ENCODE data around the gene ZCCHC8.
"Not testable (repeated sequence)": the region's sequence is repeated elsewhere in the genome, so short reads cannot be mapped to it uniquely, and the experiment has no call there.

The ZCCHC8 gene

DNA sequence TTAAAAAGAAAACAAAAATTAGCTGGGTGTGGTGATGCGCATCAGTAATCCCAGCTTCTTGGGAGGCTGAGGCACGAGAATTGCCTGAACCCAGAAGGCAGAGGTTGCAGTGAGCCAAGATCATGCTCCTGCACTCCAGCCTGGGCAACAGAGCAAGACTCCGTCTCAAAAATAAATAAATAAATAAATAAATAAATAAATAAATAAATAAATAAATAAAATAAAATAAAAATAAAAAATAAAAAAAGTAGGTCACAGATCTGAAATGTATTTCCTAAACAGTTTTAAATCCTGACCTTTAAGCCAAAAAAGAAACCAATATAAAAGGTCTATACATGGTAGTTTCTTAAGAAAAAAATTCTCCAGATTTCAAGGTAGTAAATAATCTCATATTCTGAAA lies 12.3 kb upstream of the ZCCHC8 start:
- in situ Hi-C loops (cut with MboI; ENCODE audit: low sequenced_read_pairs), result not testable (repeated sequence)

DNA sequence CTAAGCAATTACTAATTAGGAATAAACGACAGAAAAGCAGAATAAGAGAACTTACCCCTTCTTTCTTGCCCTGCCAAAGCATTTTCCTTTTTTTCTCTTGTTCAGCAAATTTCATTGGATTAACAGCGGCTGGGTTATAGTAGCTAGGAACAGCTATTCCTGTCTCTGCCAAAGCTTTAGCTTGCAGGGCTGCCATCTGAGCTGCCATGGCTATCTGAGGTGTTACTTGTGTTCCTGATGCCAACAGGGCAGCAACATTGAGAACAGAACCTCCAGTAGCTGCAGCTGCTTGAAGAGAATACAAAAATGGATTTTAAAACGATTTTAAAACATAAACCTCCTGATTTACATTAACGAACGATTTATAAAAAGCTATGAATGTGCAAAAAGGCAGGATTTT lies 7.4 kb upstream of the ZCCHC8 start:
- in situ Hi-C loops (cut with MboI; ENCODE audit: low sequenced_read_pairs), result no loop called here

DNA sequence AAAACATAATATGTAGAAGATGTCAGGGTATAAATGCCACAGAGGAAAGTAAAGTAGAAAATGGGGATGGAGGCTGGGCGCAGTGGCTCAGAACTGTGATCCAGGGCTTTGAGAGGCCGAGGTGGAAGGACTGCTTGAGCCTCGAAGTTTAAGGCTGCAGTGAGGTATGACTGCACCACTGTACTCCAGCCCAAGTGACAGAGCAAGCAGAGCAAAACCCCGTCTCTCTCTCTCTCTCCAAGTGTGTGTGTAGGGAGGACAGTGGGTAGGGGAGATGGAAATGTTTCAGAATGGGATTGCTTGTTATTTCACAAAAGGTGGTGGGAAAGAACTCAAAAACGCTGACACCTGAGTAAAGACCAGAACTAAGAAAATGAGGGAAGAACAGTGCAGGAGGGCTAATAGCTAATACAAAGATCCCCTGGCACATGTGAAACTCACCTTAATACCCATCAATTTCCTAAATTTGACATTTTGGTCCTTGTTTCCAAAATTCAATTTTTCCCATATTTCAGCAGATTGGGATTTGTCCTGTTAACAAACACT lies 5.7 kb upstream of the ZCCHC8 start:
- in situ Hi-C loops (cut with MboI; ENCODE audit: low sequenced_read_pairs), result no loop called here

DNA sequence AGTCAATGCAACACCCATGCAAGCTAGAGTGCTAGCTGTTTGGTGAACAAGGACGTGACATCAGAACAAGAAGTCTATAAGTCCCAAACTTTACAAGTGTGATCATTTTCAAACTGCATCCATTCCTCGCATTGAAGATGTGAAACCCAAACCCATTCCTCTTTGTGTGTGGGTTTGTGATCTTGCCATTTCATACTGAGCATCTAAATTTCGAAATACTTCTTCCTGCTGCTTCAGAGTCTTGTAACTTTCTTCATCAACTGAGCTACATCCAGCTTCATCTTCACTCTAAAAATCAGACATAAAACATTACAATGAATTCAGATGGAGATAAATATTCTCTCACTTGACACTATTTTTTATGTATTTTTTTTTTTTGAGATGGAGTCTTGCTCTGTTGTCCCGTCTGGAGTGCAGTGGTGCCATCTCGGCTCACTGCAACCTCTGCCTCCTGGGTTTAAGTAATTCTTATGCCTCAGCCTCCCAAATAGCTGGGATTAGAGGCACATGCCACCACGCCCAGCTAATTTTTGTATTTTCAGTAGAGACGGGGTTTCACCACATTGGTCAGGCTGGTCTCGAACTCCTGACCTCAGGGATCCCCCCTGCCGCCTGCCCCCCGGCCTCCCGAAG lies 4.8 kb upstream of the ZCCHC8 start:
- in situ Hi-C loops (cut with MboI; ENCODE audit: low sequenced_read_pairs), result no loop called here

DNA sequence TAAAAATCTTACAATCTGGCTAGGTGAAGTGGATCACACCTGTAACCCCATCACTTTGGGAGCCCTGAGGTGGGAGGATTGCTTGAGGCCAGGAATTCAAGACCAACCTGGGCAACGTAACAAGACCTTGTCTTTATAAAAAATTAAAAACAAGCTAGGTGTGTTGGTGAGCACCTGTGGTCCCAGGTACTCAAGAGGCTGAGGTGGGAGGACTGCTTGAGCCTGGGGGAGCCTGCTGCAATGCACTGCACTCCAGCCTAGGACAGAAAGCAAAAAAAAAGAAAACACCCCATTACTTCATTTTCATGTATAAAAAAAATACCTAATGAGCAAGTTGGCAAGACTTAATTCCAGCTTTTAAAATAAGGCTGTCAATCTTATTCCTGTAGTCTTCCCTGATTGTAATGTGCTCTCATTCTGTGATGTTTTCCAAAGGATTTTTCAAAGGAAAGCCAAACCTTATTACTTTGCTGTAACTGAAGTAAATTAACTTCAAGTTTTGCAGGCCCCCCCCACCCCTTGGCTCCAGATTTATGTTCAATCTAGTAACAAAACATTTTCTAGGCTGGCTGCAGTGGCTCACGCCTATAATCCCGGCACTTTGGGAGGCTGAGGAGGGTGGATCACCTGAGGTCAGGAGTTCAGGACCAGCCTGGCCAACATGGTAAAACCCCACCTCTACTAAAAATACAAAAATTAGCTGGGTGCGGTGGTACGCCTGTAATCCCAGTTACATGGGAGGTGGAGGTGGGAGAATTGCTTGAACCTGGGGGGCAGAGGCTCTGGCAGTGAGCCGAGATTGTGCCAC lies 3.3 kb upstream of the ZCCHC8 start:
- in situ Hi-C loops (cut with MboI; ENCODE audit: low sequenced_read_pairs), result no loop called here

DNA sequence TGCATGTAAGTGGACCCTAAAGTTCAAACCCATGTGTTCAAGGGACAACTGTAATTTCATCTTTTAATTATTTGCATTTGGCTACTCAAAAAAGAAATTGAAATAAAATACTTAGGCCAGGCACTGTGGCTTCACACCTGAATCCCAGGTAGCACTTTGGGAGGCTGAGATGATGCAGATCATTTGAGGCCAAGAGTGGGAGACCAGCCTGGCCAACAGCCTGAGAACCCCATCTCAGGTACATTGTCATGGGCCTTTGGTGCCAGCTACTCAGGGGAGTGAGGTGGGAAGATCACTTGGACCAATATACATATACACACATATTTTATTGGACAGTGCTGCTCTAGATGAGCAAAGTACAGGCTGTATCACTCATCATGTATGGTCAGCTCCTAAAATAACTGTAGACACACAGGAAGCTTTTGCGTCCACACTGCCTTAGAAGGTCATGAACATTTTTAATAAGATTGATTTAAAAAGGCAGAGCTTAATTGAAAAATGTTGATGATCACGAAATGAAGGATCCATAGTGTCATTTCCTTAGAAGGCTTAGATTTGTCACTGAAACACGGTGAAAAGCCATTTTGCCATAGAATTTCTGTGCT lies 2.5 kb upstream of the ZCCHC8 start:
- in situ Hi-C loops (cut with MboI; ENCODE audit: low sequenced_read_pairs), result no loop called here

DNA sequence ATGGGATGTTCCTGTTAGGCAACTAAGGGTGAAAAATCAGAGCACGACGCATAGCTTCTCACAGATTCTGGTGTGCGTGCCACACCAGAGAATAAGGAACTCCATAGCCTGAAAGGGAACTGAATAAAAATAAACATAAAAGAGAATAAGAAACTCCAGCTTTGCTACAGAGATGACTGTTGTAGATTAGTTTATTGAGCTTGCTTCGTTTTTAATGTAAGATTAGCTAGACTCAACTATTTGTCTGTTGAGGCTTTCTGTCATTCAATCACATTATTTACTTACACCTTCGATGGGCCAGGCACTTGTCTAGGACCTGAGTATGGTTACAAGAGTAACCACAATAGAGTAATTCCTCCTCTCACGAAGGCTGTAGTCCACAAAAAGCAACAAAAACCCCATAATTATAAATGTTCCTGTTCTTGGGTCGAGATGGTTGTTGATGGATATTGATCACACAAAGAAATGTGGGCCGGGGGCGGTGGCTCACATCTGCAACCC lies 807 bp upstream of the ZCCHC8 start:
- in situ Hi-C loops (cut with MboI; ENCODE audit: low sequenced_read_pairs), result no loop called here

DNA sequence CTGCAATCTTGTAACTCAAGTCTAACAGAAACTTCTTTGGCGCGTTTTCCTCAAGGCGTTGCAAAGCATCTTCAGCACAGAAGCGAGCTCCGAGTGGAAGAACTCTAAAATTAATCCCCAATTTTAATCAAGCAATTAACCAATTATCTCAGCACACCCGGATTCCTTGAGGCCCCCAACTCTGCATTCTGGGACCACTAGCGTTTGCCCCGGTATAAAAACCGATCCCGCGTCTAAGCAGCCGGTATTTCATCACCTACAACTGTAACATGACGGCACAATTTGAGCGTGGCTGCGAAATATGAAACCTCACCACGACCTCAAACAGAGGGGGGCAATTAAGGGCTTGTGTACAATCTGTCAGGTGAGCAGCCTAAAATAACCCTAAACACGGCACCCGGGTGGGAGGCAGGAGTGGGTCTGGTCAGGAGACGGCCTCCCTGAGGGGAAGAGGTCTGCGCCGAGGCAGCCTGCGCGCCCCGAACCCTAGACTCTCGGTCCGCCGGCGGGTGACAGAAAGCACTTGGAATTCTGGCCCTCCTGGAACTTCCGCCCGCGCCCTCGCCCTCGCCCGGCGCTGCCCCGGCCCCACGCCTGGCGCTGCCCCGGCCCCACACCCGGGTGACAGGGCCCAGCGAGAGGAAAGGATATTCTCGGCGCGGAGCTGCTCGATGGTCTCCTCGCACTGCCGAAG lies 594 bp downstream of the ZCCHC8 start:
- in situ Hi-C loops (cut with MboI; ENCODE audit: low sequenced_read_pairs), result no loop called here

DNA sequence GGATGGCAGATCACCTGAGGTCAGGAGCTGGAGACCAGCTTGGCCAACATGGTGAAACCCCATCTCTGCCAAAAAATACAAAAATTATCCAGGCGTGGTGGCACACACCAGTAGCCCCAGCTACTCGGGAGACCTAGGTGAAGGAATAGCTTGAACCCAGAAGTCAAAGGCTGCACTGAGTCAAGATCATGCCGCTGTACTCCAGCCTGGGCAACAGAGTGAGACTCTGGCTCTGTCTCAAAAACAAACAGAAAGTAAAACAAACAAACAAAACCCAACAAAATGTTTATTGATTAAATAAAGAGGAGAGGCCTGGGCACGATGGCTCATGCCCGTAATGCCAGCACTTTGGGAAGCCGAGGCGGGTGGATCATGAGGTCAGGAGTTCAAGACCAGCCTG lies 5.5 kb downstream of the ZCCHC8 start:
- in situ Hi-C loops (cut with MboI; ENCODE audit: low sequenced_read_pairs), result no loop called here

DNA sequence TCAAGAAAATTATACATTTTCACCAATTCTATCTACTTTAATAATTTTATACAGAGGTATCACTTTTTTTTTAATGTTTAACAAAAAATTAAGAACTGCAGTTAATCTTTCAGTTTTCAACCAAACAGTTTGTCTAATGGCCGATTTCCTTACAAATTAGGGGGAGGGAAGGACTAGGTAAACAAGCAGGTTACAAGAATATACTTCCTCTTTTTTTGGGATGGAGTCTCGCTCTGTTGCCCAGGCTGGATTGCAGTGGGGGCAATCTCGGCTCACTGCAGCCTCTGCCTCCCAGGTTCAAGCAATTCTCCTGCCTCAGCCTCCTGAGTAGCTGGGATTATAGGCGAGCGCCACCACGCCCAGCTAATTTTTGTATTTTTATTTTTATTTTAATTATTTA lies 7.5 kb downstream of the ZCCHC8 start:
- in situ Hi-C loops (cut with MboI; ENCODE audit: low sequenced_read_pairs), result not testable (repeated sequence)

DNA sequence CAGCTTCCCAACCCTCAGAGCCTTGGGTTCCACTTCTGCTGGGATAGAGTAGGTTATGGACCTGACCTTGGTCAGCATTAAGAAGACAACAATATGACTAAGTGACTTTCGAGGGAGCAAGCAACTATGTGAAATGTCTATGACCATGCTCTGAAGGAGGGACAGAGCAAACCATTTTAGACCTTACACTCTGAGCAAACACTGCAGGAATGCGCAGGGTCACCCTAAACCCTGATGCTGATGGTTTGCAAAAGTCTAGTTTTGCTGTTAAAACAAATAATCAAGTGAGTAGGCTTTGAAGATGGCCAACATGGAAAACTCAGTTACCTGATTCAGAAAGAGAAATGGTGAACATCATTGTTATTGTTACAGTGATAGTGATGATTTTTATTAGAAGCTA lies 8.7 kb downstream of the ZCCHC8 start:
- in situ Hi-C loops (cut with MboI; ENCODE audit: low sequenced_read_pairs), result no loop called here

DNA sequence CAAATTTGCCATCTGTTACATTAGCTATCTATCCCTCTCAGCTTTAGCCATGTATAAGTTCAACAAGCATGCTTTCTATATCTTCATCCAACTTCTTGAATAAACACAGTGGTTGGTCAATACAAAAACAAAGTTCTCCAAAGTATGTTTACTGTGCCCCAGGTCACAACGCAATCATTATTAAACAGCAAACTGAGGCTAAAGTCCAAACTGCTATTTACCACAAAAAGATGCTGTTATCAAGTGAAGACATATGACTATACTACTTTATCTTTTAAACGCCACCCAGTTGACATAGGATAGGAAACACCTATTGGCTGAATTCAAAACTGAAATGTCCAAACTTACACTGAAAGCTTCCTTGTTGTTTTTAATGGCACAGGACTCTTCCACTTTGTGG lies 11.7 kb downstream of the ZCCHC8 start:
- in situ Hi-C loops (cut with MboI; ENCODE audit: low sequenced_read_pairs), result no loop called here

DNA sequence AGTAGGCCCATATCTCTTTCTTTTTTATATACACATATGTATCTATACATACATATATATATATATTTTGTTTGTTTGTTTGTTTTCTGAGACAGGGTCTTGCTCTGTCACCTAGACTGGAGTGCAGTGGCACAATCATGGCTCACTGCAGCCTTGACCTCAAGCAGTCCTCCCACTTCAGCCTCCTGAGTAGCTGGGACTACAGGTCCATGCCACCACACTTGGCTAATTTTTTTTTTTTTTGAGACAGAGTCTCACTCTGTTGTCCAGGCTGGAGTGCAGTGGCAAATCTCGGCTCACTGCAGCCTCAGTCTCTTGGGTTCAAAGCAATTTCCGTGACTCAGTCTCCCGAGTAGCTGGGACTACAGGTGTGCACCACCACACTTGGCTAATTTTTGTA lies 12.9 kb downstream of the ZCCHC8 start:
- in situ Hi-C loops (cut with MboI; ENCODE audit: low sequenced_read_pairs), result not testable (repeated sequence)

DNA sequence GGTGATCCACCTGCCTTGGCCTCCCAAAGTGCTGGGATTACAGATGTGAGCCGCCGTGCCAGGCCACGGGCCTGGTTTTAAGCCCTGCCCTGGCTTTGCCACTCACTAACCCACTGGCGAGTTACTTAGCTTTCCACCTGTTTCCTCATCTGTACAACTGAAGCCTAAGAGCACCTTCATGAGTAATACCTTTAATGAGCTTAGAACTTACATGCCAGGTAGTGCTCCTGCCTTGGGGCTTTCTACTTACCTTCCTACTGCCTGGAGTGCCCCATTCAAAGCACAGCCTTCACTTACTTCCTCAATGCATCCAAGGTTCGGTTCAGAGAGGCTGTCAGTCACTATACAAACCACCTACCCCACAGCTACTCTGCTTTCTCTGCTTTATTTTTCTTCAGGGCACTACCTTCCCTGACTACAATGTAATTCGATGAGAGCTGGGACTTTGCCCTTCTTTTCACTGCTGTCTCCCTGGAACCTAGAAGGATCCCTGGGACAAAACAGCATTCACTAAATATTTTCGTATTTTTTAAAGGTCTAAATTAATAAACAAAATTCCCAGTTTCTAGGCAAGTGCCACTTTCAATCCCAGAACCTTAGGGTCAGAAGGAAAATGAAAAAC lies 13.8 kb downstream of the ZCCHC8 start:
- in situ Hi-C loops (cut with MboI; ENCODE audit: low sequenced_read_pairs), result no loop called here

DNA sequence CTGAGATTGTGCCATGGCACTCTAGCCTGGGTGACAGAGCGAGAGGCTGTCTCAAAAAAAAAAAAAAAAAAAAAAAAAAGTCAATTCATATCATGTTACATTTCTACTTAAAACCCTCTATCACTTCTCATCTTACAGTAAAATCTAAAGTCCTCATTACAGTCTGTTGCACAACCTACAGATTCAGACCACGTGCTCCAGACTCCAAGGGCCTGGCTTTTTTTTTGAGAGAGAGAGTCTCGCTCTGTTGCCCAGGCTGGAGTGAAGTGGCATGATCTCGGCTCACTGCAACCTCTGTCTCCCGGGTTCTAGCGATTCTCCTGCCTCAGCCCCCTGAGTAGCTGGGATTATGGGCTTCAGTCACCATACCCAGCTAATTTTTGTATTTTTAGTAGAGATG lies 14.4 kb downstream of the ZCCHC8 start:
- in situ Hi-C loops (cut with MboI; ENCODE audit: low sequenced_read_pairs), result not testable (repeated sequence)

DNA sequence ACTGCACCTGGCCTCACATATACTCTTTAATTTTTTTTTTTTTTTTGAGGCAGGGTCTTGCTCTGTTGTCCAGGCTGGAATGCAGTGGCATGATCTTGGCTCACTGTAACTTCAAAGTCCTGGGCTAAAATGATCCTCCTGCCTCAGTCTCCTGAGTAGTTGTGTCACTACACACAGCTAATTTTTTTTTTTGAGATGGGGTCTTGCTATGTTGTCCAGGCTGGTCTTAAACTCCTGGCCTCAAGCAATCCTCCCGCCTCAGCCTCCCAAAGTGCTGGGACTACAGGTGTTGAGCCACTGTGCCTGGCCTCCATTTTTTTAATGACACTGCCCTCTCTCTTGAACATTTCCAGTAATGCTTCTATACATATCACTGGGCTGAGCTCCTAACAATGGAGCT lies 16.3 kb downstream of the ZCCHC8 start:
- in situ Hi-C loops (cut with MboI; ENCODE audit: low sequenced_read_pairs), result not testable (repeated sequence)

DNA sequence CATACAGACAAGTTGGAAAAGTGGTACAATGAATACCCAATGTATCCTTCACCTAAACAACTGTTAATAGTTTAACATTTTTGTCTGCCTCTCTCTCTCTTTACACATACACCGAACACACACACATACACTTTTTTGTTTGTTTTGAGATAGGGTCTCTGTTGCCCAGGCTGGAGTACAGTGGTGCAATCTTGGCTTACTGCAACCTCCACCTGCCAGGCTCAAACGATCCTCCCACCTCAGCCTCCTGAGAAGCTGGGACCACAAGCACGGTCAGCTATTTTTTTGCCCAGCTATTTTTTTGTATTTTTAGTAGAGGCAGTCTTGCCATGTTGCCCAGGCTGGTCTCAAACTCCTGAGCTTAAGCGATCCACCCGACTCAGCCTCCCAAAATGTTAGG lies 16.8 kb downstream of the ZCCHC8 start:
- in situ Hi-C loops (cut with MboI; ENCODE audit: low sequenced_read_pairs), result no loop called here

DNA sequence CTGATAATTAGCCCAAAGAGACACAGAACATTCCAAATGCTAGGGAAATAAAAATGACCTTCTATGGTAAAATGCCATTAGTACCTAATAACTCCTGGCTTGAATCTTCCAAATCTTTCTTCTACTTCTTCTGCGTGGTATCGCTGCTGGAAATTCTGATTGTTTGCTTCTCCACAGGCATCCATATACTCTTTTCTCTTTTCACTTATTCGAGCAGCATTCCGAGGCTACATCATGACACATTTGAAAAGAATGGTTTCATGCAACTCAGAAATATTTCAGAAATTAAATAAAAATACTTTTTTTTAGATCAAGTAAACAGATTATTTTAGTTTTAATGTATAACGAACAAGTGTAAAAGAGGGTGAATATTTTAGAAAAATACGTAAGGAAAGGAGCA lies 18.9 kb downstream of the ZCCHC8 start:
- in situ Hi-C loops (cut with MboI; ENCODE audit: low sequenced_read_pairs), result no loop called here

DNA sequence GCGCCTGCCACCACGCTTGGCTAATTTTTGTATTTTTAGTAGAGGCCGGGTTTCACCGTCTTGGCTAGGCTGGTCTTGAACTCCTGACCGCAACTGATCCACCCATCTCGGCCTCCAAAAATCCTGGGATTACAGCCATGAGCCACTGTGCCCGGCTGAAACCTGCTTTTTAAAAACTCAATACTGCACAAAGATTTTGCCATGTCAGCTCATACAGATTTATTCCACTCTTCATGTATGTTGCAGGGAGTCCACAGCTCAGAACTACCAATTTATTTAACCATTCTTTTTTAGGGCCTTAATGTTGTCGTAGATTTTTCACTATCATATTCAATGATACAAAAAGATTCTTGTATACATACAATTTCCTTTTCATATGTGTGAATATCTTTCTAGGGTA lies 20.0 kb downstream of the ZCCHC8 start:
- in situ Hi-C loops (cut with MboI; ENCODE audit: low sequenced_read_pairs), result no loop called here

DNA sequence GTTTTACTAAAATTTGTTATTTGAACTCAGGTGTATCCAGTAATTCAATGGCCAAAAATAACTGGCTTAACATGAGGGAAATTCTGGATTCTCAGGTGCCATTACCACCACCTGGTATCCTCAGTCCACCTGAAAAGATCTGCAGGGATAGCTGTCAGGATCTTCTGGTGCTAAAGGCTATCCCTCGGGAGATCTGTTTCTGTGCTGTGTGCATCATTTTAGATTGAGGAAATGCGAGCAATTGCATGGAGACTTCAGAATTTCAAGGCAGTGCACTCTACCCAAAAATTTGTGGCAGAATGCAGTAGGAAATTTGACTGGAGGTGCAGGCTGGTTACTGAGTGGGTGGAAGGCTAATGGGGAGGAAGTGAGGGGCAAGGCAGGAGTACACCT lies 26.4 kb downstream of the ZCCHC8 start:
- in situ Hi-C loops (cut with MboI; ENCODE audit: low sequenced_read_pairs), result no loop called here

Measured in HL-60/S4 treated with phorbol 12-myristate 13-acetate at 8.2 ng/mL for 4 days and 3 days (cell line).